Fibroblast of villous mesenchyme (primary cell): ENCODE data around the gene USP8. TPM values are rescaled to one million over a fixed set of nuclear protein-coding genes. Genes with fewer than 3 reads are reported as not detected.
"Not testable (repeated sequence)": the region's sequence is repeated elsewhere in the genome, so short reads cannot be mapped to it uniquely, and the experiment has no call there.

Experiments used
- DNase-seq: peaks from one replicate; pipeline ENCODE4 v3.0.0-alpha.2; 2010; ENCODE audit warnings: low read depth
- H3K4me3 ChIP-seq: 2 replicates; pipeline ENCODE4 v1.5.1; 2011; ENCODE audit warnings: low read depth, mild to moderate bottlenecking, low read length
- total RNA-seq: library from RNA; depleted of rRNA; stranded (reverse); fragments of >200 nt; gene quantifications from 2 replicates; pipeline ENCODE4 v1.2.3, GENCODE V29; 2012
- TF ChIP-seq, protein P1 (sequence below): IDR thresholded peaks from 2 replicates; pipeline ENCODE4 v1.5.1; 2012; ENCODE audit warnings: low read depth, mild to moderate bottlenecking, low read length; ENCODE audit not compliant: insufficient read depth

The USP8 gene
- 47.0 and 54.0 TPM in 2 replicates for total RNA-seq

DNA sequence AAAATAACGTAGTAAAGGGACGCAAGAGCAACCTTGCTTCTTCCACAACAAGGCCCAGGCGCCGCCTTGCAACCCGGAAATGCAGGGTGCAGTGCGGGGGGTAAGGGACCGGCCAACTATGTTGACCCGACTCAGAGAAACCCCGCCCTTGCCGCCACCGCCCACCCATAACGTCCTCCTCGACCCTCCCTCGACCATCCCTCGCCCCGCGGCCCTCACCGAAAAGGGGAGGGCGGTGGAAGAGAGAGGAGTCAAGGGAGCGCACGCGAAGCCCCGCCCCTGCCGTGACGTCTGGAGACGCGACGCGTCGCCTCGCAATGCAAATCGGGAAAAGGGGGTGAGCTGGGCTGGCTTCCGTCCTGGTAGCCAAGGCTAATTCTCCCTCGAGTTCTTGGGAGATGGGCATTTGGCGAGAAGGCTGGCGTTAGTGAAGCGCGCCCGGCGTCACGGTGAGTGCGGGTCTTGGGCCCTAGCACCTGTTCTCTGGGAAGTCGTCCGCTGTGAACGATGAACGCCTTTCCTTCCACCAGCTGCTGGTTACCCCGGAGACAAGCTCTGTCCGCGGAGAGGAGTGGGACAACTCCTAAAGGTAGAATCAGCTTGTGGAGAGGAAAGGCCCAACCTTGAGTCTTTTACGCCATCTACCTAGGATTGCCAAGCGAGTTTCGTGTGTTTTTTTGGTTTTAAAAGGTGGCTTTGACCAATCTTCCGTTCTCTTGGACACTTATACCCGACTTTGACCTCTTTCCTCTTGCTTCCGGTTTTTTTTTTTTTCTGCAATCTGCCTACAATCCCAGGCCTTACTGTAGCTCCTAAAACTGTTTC lies at the start of gene USP8:
Gene USP8, plus strand, starts transcription at position 340 of the 825 bp plus-strand sequence. CDS start 14,669 bp downstream, outside the sequence.
- TF ChIP-seq, protein P1, sequence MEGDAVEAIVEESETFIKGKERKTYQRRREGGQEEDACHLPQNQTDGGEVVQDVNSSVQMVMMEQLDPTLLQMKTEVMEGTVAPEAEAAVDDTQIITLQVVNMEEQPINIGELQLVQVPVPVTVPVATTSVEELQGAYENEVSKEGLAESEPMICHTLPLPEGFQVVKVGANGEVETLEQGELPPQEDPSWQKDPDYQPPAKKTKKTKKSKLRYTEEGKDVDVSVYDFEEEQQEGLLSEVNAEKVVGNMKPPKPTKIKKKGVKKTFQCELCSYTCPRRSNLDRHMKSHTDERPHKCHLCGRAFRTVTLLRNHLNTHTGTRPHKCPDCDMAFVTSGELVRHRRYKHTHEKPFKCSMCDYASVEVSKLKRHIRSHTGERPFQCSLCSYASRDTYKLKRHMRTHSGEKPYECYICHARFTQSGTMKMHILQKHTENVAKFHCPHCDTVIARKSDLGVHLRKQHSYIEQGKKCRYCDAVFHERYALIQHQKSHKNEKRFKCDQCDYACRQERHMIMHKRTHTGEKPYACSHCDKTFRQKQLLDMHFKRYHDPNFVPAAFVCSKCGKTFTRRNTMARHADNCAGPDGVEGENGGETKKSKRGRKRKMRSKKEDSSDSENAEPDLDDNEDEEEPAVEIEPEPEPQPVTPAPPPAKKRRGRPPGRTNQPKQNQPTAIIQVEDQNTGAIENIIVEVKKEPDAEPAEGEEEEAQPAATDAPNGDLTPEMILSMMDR = no peak
- peak; percentile 98 for DNase-seq
- H3K4me3 ChIP-seq = peak within 1 kb of the TSS; percentile 85

- TF ChIP-seq, protein P1 = no peak
- DNase-seq = peak; percentile 34
- H3K4me3 ChIP-seq = no peak overlapping the region
Observed at GRCh38 chr15:50377867-50378751, 46.1 kb upstream of the USP8 start.

- TF ChIP-seq, protein P1 = no peak
- no peak for DNase-seq
- no peak overlapping the region for H3K4me3 ChIP-seq
Observed at GRCh38 chr15:50378776-50379175, 45.4 kb upstream of the USP8 start.

DNA sequence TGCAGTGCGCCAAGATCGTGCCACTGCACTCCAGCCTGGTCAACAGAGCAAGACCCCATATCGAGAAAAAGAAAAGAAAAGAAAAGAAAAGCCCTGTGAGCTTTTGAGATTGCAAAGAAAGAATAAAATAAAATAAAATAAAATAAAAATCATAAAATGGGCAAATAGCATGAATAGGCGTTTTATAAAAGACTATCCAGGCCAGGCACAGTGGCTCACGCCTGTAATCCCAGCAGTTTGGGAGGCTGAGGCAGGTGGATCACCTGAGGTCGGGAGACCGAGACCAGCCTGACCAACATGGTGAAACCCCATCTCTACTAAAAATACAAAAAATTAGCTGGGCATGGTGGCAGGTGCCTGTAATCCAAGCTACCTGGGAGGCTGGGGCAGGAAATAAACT lies 44.8 kb upstream of the USP8 start:
- H3K4me3 ChIP-seq, DNase-seq: not testable (repeated sequence)

DNA sequence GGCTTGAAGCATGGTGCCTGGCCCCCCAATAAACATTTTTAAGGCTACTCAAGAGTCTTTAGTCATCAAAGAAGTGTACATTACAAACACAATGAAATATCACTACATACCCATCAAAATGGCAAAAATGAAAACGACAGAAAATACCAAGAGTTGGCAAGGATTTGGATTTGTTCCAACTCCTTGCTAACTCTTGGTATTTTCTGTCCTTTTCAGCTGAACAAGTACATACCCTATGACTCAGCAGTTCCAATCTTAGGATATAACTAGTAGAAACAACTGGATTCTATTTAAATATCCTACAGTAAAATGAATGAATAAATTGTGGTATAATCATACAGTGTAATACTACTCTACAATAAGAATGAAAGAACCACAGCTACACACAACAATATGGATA lies 44.1 kb upstream of the USP8 start:
- TF ChIP-seq, protein P1 = no peak
- no peak for DNase-seq
- H3K4me3 ChIP-seq = no peak overlapping the region

DNA sequence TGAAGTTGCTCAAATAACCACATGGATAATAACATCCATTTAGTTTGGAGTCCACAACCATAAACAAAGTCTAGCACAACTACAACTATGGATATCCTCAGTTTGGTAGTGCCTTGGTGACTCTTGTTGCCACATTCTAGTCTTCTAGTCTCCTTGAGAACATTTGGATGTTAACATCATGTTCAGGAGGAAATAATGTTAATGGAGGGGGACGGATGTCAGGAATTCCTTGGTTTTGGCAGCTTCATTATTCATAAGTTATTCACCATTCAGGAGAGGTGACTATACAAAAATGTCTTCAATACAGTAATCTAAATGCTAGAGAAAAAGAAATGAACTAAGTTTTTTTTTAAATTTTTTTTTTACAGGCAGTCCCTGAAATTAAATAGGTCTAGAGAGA lies 42.8 kb upstream of the USP8 start:
- H3K4me3 ChIP-seq = no peak overlapping the region
- DNase-seq = no peak
- TF ChIP-seq, protein P1 = no peak

GRCh38 chr15:50382408-50382807 lies 41.8 kb upstream of the USP8 start:
- not testable (repeated sequence) for H3K4me3 ChIP-seq, DNase-seq
